ENCODE results near the gene SEPTIN14. TPM values are rescaled to one million over a fixed set of nuclear protein-coding genes. Genes with fewer than 3 reads are reported as not detected.

Gene SEPTIN14
- total RNA-seq, 1 experiment from 2014 or later = not detected

GRCh38 chr7:55877308-55877707 lies 14.8 kb upstream of the SEPTIN14 start:
- ATAC-seq = no peak
- Histone ChIP-seq H3K9ac (ENCODE audit: low read length) (no peak overlapping the region), H2AFZ (ENCODE audit: low read depth, low read length, poor library complexity, severe bottlenecking) (no peak overlapping the region), H3K4me1 (ENCODE audit: control insufficient read depth in 1 of 2, insufficient read depth in 2 of 2, low read length in 2 of 2) (no peaks in the 10 kb centered on the region), H3K27me3 (ENCODE audit: insufficient read depth, low read length) (no peaks in the 10 kb centered on the region), H3K27ac (ENCODE audit: low read depth, low read length) (no peak overlapping the region), H3K4me2 (ENCODE audit: low read length) (no peak overlapping the region), H3K4me3 (replicated peaks in 1 of 2; ENCODE audit: low read depth in 1 of 2, low read length in 2 of 2) (no peak overlapping the region), H4K20me1 (ENCODE audit: insufficient read depth) (no peaks in the 10 kb centered on the region), H3K36me3 (ENCODE audit: control insufficient read depth in 1 of 2, insufficient read depth in 2 of 2, low read length in 2 of 2) (no peaks in the 10 kb centered on the region), H3K79me2 (ENCODE audit: insufficient read depth, low read length) (no peaks in the 10 kb centered on the region), H3K9me3 (ENCODE audit: control insufficient read depth in 1 of 2, insufficient read depth in 1 of 2, low read depth in 1 of 2, low read length in 2 of 2) (no peaks in the 10 kb centered on the region), H3K9me2 (ENCODE audit: insufficient read depth) (no peaks in the 10 kb centered on the region)
- RAD21 ChIA-PET (ENCODE audit: low non-redundant PET in 1 of 2, low total read pairs in 2 of 2, uncharacterized antibody in 2 of 2, unreplicated experiment in 2 of 2) = no interaction called here
- TF ChIP-seq MAX (IDR thresholded peaks at IDR 0.05) (no peak), YY1 (IDR thresholded peaks at IDR 0.05; ENCODE audit: extremely low read depth, insufficient replicate concordance, low read depth, low read length) (no peak), CTCF (IDR thresholded peaks at IDR 0.05 in 2 of 3, conservative IDR thresholded peaks at IDR 0.05 in 1 of 3; ENCODE audit: borderline replicate concordance in 1 of 3, insufficient read depth in 1 of 3, low read depth in 2 of 3, low read length in 2 of 3) (no peak), JUND (IDR thresholded peaks at IDR 0.05) (no peak), POLR2AphosphoS5 (IDR thresholded peaks at IDR 0.05; ENCODE audit: low read depth, low read length) (no peak), POLR2A (IDR thresholded peaks at IDR 0.05; ENCODE audit: borderline replicate concordance, extremely low read depth, insufficient read depth, insufficient read length) (no peak), EGR1 (IDR thresholded peaks at IDR 0.05; ENCODE audit: low read depth) (no peak), CBX3 (IDR thresholded peaks at IDR 0.05; ENCODE audit: low read depth) (no peak), ZFX (IDR thresholded peaks at IDR 0.05) (no peak), EZH2phosphoT487 (IDR thresholded peaks at IDR 0.05; ENCODE audit: borderline replicate concordance) (no peak), TCF7L2 (IDR thresholded peaks at IDR 0.05; ENCODE audit: borderline replicate concordance, extremely low read depth, insufficient read depth, insufficient read length) (no peak), CEBPB (IDR thresholded peaks at IDR 0.05; ENCODE audit: low read depth) (no peak), REST (IDR thresholded peaks at IDR 0.05; ENCODE audit: low read depth) (no peak), FOSL1 (IDR thresholded peaks at IDR 0.05; ENCODE audit: low read depth) (no peak)
- TF ChIP-seq, protein P1, sequence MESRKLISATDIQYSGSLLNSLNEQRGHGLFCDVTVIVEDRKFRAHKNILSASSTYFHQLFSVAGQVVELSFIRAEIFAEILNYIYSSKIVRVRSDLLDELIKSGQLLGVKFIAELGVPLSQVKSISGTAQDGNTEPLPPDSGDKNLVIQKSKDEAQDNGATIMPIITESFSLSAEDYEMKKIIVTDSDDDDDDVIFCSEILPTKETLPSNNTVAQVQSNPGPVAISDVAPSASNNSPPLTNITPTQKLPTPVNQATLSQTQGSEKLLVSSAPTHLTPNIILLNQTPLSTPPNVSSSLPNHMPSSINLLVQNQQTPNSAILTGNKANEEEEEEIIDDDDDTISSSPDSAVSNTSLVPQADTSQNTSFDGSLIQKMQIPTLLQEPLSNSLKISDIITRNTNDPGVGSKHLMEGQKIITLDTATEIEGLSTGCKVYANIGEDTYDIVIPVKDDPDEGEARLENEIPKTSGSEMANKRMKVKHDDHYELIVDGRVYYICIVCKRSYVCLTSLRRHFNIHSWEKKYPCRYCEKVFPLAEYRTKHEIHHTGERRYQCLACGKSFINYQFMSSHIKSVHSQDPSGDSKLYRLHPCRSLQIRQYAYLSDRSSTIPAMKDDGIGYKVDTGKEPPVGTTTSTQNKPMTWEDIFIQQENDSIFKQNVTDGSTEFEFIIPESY (IDR thresholded peaks at IDR 0.05; ENCODE audit: extremely low read depth, insufficient replicate concordance, low read length) = no peak
- TF ChIP-seq, protein P2, sequence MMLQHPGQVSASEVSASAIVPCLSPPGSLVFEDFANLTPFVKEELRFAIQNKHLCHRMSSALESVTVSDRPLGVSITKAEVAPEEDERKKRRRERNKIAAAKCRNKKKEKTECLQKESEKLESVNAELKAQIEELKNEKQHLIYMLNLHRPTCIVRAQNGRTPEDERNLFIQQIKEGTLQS (IDR thresholded peaks at IDR 0.05) = no peak
- no peak for DNase-seq (ENCODE audit: low read depth, low spot score)
- POLR2A ChIA-PET = no interaction called here
- no TSS peak for BruUV-seq (replicated peaks)
- intact Hi-C loops (cut with micrococcal nuclease) = no loop called here
- CTCF ChIA-PET = no interaction called here
